IPS-18a (cell line): ENCODE results near the gene JAZF1.

Source experiments
- H3K27ac ChIP-seq: one replicate; pipeline ENCODE4 v1.5.1; 2013; ENCODE audit warnings: low read length
- H3K27me3 ChIP-seq: one replicate; pipeline ENCODE4 v1.6.1; 2013; ENCODE audit warnings: mild to moderate bottlenecking, low read length; ENCODE audit not compliant: control insufficient read depth, insufficient read depth
- H3K36me3 ChIP-seq: one replicate; pipeline ENCODE4 v1.6.1; 2013; ENCODE audit warnings: low read depth, low read length; ENCODE audit not compliant: control insufficient read depth
- H3K4me1 ChIP-seq: one replicate; pipeline ENCODE4 v1.6.1; 2013; ENCODE audit warnings: low read depth, low read length; ENCODE audit not compliant: control insufficient read depth
- H3K4me3 ChIP-seq: one replicate; pipeline ENCODE4 v1.5.1; 2013; ENCODE audit warnings: low read length
- H3K9ac ChIP-seq: one replicate; pipeline ENCODE4 v1.6.1; 2013; ENCODE audit warnings: mild to moderate bottlenecking, low read length, moderate library complexity
- H3K9me3 ChIP-seq: one replicate; pipeline ENCODE4 v1.6.1; 2013; ENCODE audit warnings: low read depth, low read length; ENCODE audit not compliant: control insufficient read depth

Gene JAZF1

GRCh38 chr7:27843584-27844305 lies 336.9 kb downstream of the JAZF1 start:
- H3K9me3 ChIP-seq, result no peaks in the 10 kb centered on the region
- H3K9ac ChIP-seq, result no peak overlapping the region
- peaks cover 7% of the 10 kb centered on the region for H3K4me1 ChIP-seq
- H3K27ac ChIP-seq, result no peak overlapping the region
- no peaks in the 10 kb centered on the region for H3K36me3 ChIP-seq
- no peaks in the 10 kb centered on the region for H3K27me3 ChIP-seq
- no peak overlapping the region for H3K4me3 ChIP-seq

DNA sequence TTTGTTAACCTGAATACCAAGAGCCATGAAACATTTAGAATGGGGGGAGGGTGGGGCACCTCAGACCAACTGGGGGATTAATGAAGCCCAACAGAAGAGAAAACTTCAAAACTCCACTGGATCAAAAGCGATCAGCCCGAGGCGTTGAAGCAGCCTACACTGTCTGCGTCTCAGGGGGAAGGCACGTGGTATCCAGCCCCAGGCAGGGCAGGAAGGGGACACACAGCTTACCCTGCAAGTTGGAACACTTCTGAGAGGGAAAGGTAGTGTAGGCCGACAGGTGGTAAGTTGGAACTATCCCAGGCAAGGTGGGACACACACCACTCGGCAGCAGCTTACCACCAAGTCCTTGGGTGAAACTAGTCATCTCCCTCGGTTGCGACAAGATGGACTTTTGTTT lies 337.7 kb downstream of the JAZF1 start:
- Histone ChIP-seq H3K27me3 (no peaks in the 10 kb centered on the region), H3K27ac (no peak overlapping the region), H3K4me1 (peaks cover 7% of the 10 kb centered on the region), H3K4me3 (no peak overlapping the region), H3K9me3 (no peaks in the 10 kb centered on the region), H3K9ac (no peak overlapping the region), H3K36me3 (no peaks in the 10 kb centered on the region)

GRCh38 chr7:27842094-27842692 lies 338.4 kb downstream of the JAZF1 start:
- Histone ChIP-seq H3K27ac (no peak overlapping the region), H3K9me3 (no peaks in the 10 kb centered on the region), H3K4me1 (peaks cover 7% of the 10 kb centered on the region), H3K4me3 (no peak overlapping the region), H3K9ac (no peak overlapping the region), H3K27me3 (no peaks in the 10 kb centered on the region), H3K36me3 (no peaks in the 10 kb centered on the region)

- H3K27ac ChIP-seq, result no peak overlapping the region
- H3K27me3 ChIP-seq, result no peaks in the 10 kb centered on the region
Measured at GRCh38 chr7:27840760-27841364, 339.7 kb downstream of the JAZF1 start.

GRCh38 chr7:27840313-27840712 lies 340.3 kb downstream of the JAZF1 start:
- Histone ChIP-seq H3K9me3 (no peaks in the 10 kb centered on the region), H3K27me3 (no peaks in the 10 kb centered on the region), H3K4me3 (no peak overlapping the region), H3K27ac (no peak overlapping the region), H3K36me3 (no peaks in the 10 kb centered on the region), H3K4me1 (peaks cover 7% of the 10 kb centered on the region), H3K9ac (no peak overlapping the region)

More at GRCh38 chr7:27840760-27841364, 339.7 kb downstream of the JAZF1 start:
- Histone ChIP-seq H3K9me3 (no peaks in the 10 kb centered on the region), H3K4me1 (peaks cover 7% of the 10 kb centered on the region), H3K9ac (no peak overlapping the region), H3K36me3 (no peaks in the 10 kb centered on the region), H3K4me3 (no peak overlapping the region)

- Histone ChIP-seq H3K9me3 (no peaks in the 10 kb centered on the region), H3K9ac (no peak overlapping the region), H3K4me1 (peaks cover 7% of the 10 kb centered on the region), H3K4me3 (no peak overlapping the region), H3K27ac (no peak overlapping the region), H3K27me3 (no peaks in the 10 kb centered on the region), H3K36me3 (no peaks in the 10 kb centered on the region)
Measured at GRCh38 chr7:27839099-27839498, 341.5 kb downstream of the JAZF1 start.

GRCh38 chr7:27836536-27836935 lies 344.1 kb downstream of the JAZF1 start:
- Histone ChIP-seq H3K4me3 (no peak overlapping the region), H3K9me3 (no peaks in the 10 kb centered on the region), H3K36me3 (no peaks in the 10 kb centered on the region)

DNA sequence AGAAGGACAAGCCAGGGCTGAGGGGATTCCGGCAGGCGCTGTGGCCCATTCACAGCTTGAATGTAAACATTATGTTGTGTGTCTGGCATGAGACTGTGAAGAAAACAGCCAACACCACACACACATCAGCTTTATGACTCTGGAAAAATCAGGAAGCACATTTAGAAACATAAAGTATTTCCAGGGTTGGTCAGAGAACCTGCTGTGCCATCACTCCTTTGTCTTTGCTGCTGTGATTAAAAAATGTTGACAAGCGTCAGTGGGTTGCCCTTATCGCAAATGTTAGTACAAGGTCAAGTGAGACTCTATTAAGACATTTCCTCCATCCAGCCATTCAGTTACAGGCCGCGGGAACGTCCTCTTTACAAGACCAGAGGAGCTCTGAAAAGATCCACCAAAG lies 345.2 kb downstream of the JAZF1 start:
- Histone ChIP-seq H3K9ac (no peak overlapping the region), H3K4me1 (no peaks in the 10 kb centered on the region), H3K27me3 (no peaks in the 10 kb centered on the region), H3K4me3 (no peak overlapping the region), H3K9me3 (no peaks in the 10 kb centered on the region), H3K36me3 (peaks cover 2% of the 10 kb centered on the region), H3K27ac (no peak overlapping the region)

More at GRCh38 chr7:27836536-27836935, 344.1 kb downstream of the JAZF1 start:
- no peaks in the 10 kb centered on the region for H3K27me3 ChIP-seq
- H3K4me1 ChIP-seq, result no peaks in the 10 kb centered on the region
- H3K9ac ChIP-seq, result no peak overlapping the region
- no peak overlapping the region for H3K27ac ChIP-seq

DNA sequence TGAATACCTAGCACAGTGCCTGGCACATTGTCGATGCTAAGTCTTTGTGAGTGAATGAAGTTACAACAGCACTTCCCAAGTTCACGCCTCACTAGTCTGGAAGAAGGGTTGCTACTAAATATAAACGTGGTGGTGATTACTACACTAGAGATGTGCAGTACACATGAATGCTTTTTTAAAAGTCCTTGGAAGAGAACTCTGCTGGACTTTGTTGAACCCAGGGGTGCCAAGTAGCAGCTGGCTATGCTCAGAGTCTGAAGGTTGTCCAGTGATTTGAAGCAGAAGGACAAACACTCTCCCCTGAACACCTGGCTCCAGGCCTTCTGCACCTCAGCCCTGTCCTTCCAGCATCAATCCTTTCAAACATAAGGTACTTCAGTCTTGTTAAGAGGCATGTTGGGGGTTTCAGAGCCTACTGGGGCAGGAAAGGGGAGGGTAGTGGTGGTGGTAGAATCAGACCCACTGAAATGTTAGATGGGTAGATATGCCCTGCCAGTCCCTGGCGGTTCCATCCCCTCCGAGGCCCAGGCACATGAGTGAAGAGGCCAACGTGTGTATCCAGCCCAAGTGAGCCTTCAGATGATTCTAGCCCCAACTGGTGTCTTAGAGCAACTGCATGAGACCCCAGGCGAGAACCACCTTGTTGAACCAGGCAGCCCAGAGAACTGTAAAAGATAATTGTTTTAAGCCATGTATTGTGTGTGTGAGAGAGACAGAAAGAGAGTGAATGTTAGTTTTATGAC lies 346.2 kb downstream of the JAZF1 start:
- no peak overlapping the region for H3K27ac ChIP-seq
- H3K9ac ChIP-seq, result no peak overlapping the region
- no peaks in the 10 kb centered on the region for H3K27me3 ChIP-seq
- H3K4me3 ChIP-seq, result no peak overlapping the region
- no peaks in the 10 kb centered on the region for H3K4me1 ChIP-seq
- H3K36me3 ChIP-seq, result peaks cover 2% of the 10 kb centered on the region
- H3K9me3 ChIP-seq, result no peaks in the 10 kb centered on the region

GRCh38 chr7:27826357-27826756 lies 354.2 kb downstream of the JAZF1 start:
- no peak overlapping the region for H3K4me3 ChIP-seq
- H3K27ac ChIP-seq, result no peak overlapping the region
- peaks cover 6% of the 10 kb centered on the region for H3K36me3 ChIP-seq
- no peaks in the 10 kb centered on the region for H3K27me3 ChIP-seq
- no peaks in the 10 kb centered on the region for H3K4me1 ChIP-seq
- H3K9ac ChIP-seq, result no peak overlapping the region
- H3K9me3 ChIP-seq, result no peaks in the 10 kb centered on the region

GRCh38 chr7:27825891-27826290 lies 354.7 kb downstream of the JAZF1 start:
- Histone ChIP-seq H3K4me1 (no peaks in the 10 kb centered on the region), H3K9me3 (no peaks in the 10 kb centered on the region), H3K27me3 (no peaks in the 10 kb centered on the region), H3K4me3 (no peak overlapping the region), H3K27ac (no peak overlapping the region), H3K36me3 (peaks cover 6% of the 10 kb centered on the region), H3K9ac (no peak overlapping the region)
